Measurements from ENCODE around the gene CDH15. TPM values are rescaled to one million over a fixed set of nuclear protein-coding genes. Genes with fewer than 3 reads are reported as not detected.

Gene CDH15, protein sequence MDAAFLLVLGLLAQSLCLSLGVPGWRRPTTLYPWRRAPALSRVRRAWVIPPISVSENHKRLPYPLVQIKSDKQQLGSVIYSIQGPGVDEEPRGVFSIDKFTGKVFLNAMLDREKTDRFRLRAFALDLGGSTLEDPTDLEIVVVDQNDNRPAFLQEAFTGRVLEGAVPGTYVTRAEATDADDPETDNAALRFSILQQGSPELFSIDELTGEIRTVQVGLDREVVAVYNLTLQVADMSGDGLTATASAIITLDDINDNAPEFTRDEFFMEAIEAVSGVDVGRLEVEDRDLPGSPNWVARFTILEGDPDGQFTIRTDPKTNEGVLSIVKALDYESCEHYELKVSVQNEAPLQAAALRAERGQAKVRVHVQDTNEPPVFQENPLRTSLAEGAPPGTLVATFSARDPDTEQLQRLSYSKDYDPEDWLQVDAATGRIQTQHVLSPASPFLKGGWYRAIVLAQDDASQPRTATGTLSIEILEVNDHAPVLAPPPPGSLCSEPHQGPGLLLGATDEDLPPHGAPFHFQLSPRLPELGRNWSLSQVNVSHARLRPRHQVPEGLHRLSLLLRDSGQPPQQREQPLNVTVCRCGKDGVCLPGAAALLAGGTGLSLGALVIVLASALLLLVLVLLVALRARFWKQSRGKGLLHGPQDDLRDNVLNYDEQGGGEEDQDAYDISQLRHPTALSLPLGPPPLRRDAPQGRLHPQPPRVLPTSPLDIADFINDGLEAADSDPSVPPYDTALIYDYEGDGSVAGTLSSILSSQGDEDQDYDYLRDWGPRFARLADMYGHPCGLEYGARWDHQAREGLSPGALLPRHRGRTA
- total RNA-seq, result 0.20 and 0.23 TPM in 2 replicates

DNA sequence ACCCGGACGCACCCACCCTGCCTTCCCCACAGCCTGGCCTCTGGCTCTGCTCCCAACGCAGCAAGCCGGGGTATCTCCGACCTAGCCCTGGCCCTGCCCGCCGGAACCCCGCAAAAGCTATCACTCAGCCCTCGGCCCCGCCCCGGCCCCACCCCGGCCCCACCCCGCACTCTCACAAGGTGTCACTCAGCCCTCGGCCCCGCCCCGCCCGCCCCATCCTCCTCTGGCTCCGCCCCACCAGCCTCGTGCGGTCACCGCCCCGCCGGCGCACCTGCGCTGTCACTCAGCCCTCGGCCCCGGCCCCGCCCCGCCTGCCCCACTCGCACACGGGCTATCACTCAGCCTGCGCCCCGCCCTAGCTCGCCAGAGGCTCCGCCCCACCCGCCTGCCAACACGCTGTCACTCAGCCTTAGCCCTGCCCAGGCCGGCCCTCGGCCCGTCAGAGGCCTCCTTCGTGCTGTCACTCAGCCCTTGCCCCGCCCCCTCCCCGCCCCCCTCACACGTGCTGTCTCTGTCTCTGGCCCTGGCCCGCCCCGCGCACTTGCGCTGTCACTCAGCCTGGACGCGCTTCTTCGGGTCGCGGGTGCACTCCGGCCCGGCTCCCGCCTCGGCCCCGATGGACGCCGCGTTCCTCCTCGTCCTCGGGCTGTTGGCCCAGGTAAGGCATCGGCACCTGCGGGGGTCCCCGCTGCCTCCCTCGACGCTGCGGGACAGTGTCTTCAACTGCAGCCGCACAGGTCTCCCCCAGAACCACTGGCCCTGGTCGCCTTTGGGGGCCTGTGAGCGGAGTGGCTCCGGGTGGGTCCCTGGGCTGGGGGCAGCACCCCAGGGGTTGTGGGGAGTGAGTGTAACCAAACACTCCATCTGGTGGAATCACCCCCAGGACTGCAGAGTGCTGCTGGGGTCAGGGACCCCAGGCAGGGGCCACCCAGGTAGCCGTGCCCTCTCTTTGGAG is at the start of gene CDH15:
Gene CDH15 (plus strand): TSS at position 533 of the 955 bp plus-strand sequence. CDS start 84 bp downstream, at position 617.

DNA sequence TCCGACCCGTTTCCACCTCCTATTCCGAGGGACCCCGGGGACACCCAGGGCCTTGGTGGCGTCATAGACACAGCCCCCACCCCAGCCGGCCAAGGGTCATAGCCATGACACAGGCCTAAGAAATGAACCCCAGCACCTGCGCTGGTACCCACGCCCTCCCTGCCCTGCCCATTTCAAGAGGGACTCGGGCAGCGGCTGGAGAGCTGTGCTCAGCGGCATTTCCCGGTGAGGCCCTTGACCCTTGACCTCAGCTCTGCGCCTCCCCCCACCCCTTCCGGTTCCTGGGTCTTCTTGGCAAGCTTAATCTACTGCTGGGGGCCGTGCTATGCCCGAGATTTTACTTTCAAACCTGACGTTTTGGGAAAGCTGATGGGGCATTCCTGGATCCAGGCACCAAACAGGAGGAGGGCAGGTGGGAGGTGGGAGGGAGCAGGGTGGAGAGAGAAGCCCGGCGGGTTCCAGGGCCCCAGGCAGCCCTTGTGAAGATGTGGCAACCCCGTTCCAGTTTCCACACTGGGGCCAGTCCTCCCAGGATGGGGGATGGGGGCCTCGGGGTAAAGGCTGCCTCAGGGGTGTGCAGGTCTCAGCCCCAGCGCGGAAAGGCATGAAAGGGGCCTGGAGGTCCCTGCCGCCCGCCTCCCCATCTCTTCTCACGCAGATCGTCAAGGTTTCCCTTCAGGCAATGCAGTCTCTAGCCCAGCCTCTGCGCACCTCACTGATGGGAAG is 28.7 kb downstream of the CDH15 start, which contains the start of gene SLC22A31:
Gene SLC22A31 (minus strand): TSS at position 414 of the 726 bp plus-strand sequence. CDS start 36 bp downstream, at position 378.

GRCh38 chr16:89217388-89218191 is 46.0 kb downstream of the CDH15 start, which contains the start of gene ZNF778:
Gene ZNF778, plus strand, starts transcription at chr16:89217703. Its CDS starts 3,425 bp downstream, at chr16:89221128.

Other genes starting within 250 kb of the CDH15 start
- not detected in 2 replicates for gene CBFA2T3, start 194.5 kb upstream of the CDH15 start, total RNA-seq
- 19.7 and 25.8 TPM in 2 replicates for gene ACSF3, start 77.9 kb upstream of the CDH15 start, total RNA-seq
- gene SLC22A31, start 28.8 kb downstream of the CDH15 start, total RNA-seq, result 0.20 and 0.50 TPM in 2 replicates
- gene ZNF778, start 46.0 kb downstream of the CDH15 start, total RNA-seq, result 8.2 and 8.9 TPM in 2 replicates

Measured in smooth muscle cell of the pulmonary artery (primary cell).